Esophagus muscularis mucosa (tissue), 4 donors: ENCODE data around the gene TMEM175. TPM values are rescaled to one million over a fixed set of nuclear protein-coding genes. Genes with fewer than 3 reads are reported as not detected.

Experiments used
- DNase-seq: peaks from one replicate; pipeline ENCODE4 v3.0.0-alpha.2; 2017; ENCODE audit errors: extremely low spot score
- H3K27ac ChIP-seq, 4 donors: fragments of 200-600 bp; sonication (generic); replicated peaks in 1 of 4; 1 replicate in 3 of 4; 2 replicates in 1 of 4; pipeline ENCODE4 v1.5.1; 2016 to 2019; ENCODE audit warnings: mild to moderate bottlenecking in 1 of 4
- H3K27me3 ChIP-seq, 4 donors: fragments of 200-600 bp; sonication (generic); one replicate each; pipeline versions ENCODE4 v1.5.1 to v1.6.0; 2016 to 2019
- H3K36me3 ChIP-seq, 4 donors: fragments of 200-600 bp; sonication (generic); one replicate each; pipeline ENCODE4 v1.5.1; 2016 to 2019
- H3K4me1 ChIP-seq, 4 donors: fragments of 200-600 bp; sonication (generic); one replicate each; pipeline ENCODE4 v1.5.1; 2016 to 2019
- H3K4me3 ChIP-seq, 4 donors: fragments of 200-600 bp; sonication (generic); 1 replicate in 2 of 4; 2 replicates in 2 of 4; pipeline ENCODE4 v1.5.1; 2016 to 2019; ENCODE audit warnings: mild to moderate bottlenecking in 4 of 4, moderate library complexity in 1 of 4
- H3K9me3 ChIP-seq, 4 donors: fragments of 200-600 bp; sonication (generic); 1 replicate in 3 of 4; 2 replicates in 1 of 4; pipeline ENCODE4 v1.5.1; 2016 to 2019
- CTCF ChIP-seq, 3 experiments: fragments of 200-600 bp in 2 of 3; fragments of 450-650 bp in 1 of 3; sonication (generic) in 2 of 3; IDR thresholded peaks; one replicate each; pipeline ENCODE4 v1.5.1; 2017 to 2019; ENCODE audit warnings: antibody characterized with exemption in 3 of 3, mild to moderate bottlenecking in 2 of 3, moderate library complexity in 1 of 3
- EP300 ChIP-seq: sonication (generic); formaldehyde crosslinking; IDR thresholded peaks from one replicate; pipeline ENCODE4 v1.6.1; 2017; ENCODE audit warnings: antibody characterized with exemption
- POLR2A ChIP-seq: fragments of 450-650 bp; IDR thresholded peaks from one replicate; pipeline ENCODE4 v1.6.1; 2017; ENCODE audit warnings: antibody characterized with exemption, moderate library complexity, mild to moderate bottlenecking, low read depth
- POLR2AphosphoS5 ChIP-seq, 2 donors: sonication (generic); formaldehyde crosslinking; IDR thresholded peaks; one replicate each; pipeline ENCODE4 v1.6.1; 2017; ENCODE audit warnings: antibody characterized with exemption in 2 of 2
- WGBS: methylation state at CpG from one replicate; pipeline ENCODE4 v1.1.5; 2018; 5-methylcytosine and 5-hydroxymethylcytosine counted together
- intact Hi-C: fragments of 100-400 bp; cut with DNase I; formaldehyde crosslinking; loops from one replicate; pipeline ENCODE4 v1.15.1; 2023
- total RNA-seq, 4 donors: library from RNA; depleted of rRNA; stranded (reverse); fragments of >200 nt; gene quantifications; one replicate each; pipeline versions ENCODE4 v1.1.0 to v1.2.1, GENCODE V29; 2016

The TMEM175 gene
- total RNA-seq, 4 donors from 2014 or later: 17.6 to 39.5 (median 20.0) TPM

DNA sequence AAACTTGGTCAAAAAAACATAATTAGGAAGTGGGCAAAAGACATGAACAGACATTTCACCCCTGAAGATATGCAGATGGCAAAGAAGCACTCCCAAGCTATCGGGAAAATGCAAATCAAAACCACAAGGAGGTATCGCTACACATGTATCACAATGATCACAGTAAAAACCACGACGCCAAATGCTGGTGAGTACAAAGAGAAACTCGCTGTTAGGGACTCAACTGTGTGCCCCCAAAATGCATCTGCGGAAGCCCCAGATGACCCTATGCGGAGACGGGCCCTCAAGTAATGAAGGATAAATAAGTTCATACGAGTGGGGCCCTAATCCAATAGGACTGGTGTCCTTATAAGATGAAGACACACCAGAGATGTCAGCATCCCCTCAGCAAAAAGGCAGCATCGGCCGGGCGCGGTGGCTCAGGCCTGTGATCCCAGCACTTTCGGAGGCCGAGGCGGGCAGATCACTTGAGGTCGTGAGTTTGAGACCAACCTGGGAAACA lies 10.4 kb upstream of the TMEM175 start:
- intact Hi-C loops: no loop called here
- no peak for DNase-seq
- no peak overlapping the region for H3K27ac ChIP-seq

GRCh38 chr4:924107-925096 lies 7.9 kb upstream of the TMEM175 start:
- Histone ChIP-seq H3K4me1 (peaks cover 19 to 50% (median 32%) of the 10 kb centered on the region in 4 donors), H3K27ac (no peak overlapping the region), H3K27me3 (no peaks in the 10 kb centered on the region), H3K36me3 (no peaks in the 10 kb centered on the region), H3K9me3 (no peaks in the 10 kb centered on the region), H3K4me3 (no peak overlapping the region)
- 76% methylated on average over 17 of the region's 18 CpGs for WGBS
- intact Hi-C loops: no loop called here
- DNase-seq: no peak
- no peak for TF ChIP-seq POLR2AphosphoS5 (IDR thresholded peaks at IDR 0.05)
- no peak for TF ChIP-seq EP300
- TF ChIP-seq POLR2A: no peak
- TF ChIP-seq CTCF (IDR thresholded peaks at IDR 0.05): no peak

More for the DNA sequence above, 10.4 kb upstream of the TMEM175 start:
- Histone ChIP-seq H3K4me1 (peaks cover 10 to 35% (median 23%) of the 10 kb centered on the region in 4 donors), H3K36me3 (no peaks in the 10 kb centered on the region), H3K9me3 (no peaks in the 10 kb centered on the region), H3K27me3 (no peaks in the 10 kb centered on the region), H3K4me3 (no peak overlapping the region)
- TF ChIP-seq POLR2A (no peak), POLR2AphosphoS5 (IDR thresholded peaks at IDR 0.05) (no peak), CTCF (IDR thresholded peaks at IDR 0.05) (no peak), EP300 (no peak)
- 93% methylated on average over 17 of the region's 17 CpGs for WGBS

DNA sequence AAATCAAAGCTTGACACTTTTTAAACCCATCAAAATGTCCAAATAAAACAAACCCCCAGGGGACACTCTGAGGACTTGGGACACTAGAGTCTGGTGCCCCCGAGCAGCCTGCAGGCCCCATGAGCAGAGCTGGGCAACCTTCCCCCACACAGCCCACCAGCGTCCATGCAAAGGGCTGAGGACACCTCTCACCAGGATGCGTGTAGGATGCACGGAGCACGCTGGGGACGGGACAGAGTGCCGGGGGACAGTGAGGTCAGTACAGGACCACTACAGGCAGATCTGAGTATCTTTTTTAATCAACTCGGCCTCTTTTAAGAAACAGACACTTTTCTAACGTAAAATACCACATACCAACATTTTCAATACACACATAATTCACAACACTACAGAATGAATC lies 7.1 kb upstream of the TMEM175 start:
- 90% methylated on average over 9 of the region's 9 CpGs for WGBS
- H3K4me3 ChIP-seq: no peak overlapping the region
- no peaks in the 10 kb centered on the region for H3K36me3 ChIP-seq
- TF ChIP-seq POLR2AphosphoS5 (IDR thresholded peaks at IDR 0.05): no peak
- TF ChIP-seq EP300: no peak
- TF ChIP-seq POLR2A: no peak
- no peak for TF ChIP-seq CTCF (IDR thresholded peaks at IDR 0.05)
- intact Hi-C loops: no loop called here
- DNase-seq: no peak
- H3K27me3 ChIP-seq: no peaks in the 10 kb centered on the region
- peaks cover 23 to 52% (median 38%) of the 10 kb centered on the region in 4 donors for H3K4me1 ChIP-seq
- no peaks in the 10 kb centered on the region for H3K9me3 ChIP-seq
- no peak overlapping the region for H3K27ac ChIP-seq

DNA sequence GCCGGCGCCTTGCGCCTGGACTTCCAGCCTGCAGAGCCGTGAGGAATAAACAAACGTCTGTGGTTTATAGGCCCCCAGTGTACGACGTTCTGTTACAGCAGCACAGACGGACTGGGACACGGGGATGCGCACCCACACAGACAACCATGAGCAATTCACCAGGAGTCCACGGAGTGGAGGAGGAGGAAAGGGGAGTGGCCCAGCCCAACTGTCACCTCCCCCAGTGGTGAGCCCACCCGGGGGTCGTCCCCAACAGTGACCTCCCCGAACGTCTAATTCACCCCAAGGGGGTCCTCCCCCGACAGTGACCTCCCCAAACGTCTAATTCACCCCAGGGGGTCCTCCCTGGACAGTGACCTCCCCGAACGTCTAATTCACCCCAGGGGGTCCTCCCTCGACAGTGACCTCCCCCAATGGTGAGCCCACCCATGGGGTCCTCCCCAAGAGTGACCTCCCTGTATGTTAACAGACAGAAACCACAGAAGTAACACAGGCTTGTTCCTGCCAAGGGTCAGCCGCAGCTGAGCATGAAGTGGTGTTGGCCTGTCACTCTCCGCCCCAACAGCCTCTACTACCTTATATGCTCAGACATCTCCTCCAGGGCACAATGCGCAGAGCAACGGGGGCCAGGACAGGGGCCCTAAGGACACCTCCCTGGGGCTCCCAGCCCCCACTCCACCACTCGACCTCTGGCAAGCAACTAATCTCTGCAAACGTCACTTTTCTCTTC lies 6.3 kb upstream of the TMEM175 start:
- Histone ChIP-seq H3K4me1 (peaks cover 31 to 59% (median 45%) of the 10 kb centered on the region in 4 donors), H3K27ac (no peak overlapping the region)
- TF ChIP-seq POLR2A: no peak
- TF ChIP-seq CTCF (IDR thresholded peaks at IDR 0.05): no peak
- no peak for TF ChIP-seq EP300
- TF ChIP-seq POLR2AphosphoS5 (IDR thresholded peaks at IDR 0.05): no peak

More for the DNA sequence above, 6.3 kb upstream of the TMEM175 start:
- DNase-seq: no peak
- intact Hi-C loops: no loop called here
- Histone ChIP-seq H3K27me3 (no peaks in the 10 kb centered on the region), H3K4me3 (no peak overlapping the region), H3K9me3 (no peaks in the 10 kb centered on the region), H3K36me3 (no peaks in the 10 kb centered on the region)
- 81% methylated on average over 20 of the region's 26 CpGs for WGBS
